Prostate gland (tissue), 2 donors: Measurements from ENCODE around the gene BRCA1.
"Not testable (repeated sequence)": the region's sequence is repeated elsewhere in the genome, so short reads cannot be mapped to it uniquely, and the experiment has no call there.

Source experiments
- CTCF ChIP-seq, 4 experiments: fragments of 200-600 bp in 2 of 4; fragments of 450-650 bp in 2 of 4; sonication (generic) in 2 of 4; IDR thresholded peaks; 1 replicate in 3 of 4; 2 replicates in 1 of 4; pipeline ENCODE4 v1.5.1; 2016 to 2019; ENCODE audit warnings: antibody characterized with exemption in 4 of 4, mild to moderate bottlenecking in 2 of 4, moderate library complexity in 2 of 4
- POLR2A ChIP-seq: fragments of 450-650 bp; IDR thresholded peaks from one replicate; pipeline ENCODE4 v1.6.1; 2016; ENCODE audit warnings: antibody characterized with exemption, mild to moderate bottlenecking
- POLR2AphosphoS5 ChIP-seq: sonication (generic); formaldehyde crosslinking; IDR thresholded peaks from one replicate; pipeline ENCODE4 v1.6.1; 2017; ENCODE audit warnings: antibody characterized with exemption

DNA sequence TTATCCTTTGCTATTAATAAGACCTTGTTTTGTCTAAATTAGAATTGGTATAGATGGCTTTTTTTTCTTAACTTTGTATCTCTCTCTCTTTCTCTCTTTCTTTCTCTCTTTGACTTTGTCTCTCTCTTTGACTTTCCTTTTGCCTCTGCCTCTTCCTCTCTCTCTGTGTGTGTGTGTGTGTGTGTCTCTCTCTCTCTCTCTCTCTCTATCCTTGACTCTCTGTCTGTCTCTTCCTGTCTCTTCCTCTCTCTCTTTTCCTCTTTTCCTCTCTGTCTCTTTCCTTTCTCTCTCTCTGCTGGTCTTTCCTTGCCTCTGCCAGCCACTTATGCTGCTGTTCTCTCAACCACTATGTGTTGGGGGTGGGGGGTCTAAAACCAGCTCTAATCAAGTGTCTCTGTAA lies 40.8 kb upstream of the BRCA1 start:
- not testable (repeated sequence) for TF ChIP-seq CTCF (IDR thresholded peaks at IDR 0.05); POLR2AphosphoS5; POLR2A
